ENCODE measurements around the gene DHRS9. TPM values are rescaled to one million over a fixed set of nuclear protein-coding genes. Genes with fewer than 3 reads are reported as not detected.

Gene DHRS9
- total RNA-seq, 2 experiments from 2014 or later: not detected

- no peaks in the 10 kb centered on the region for H3K9me3 Mint-ChIP-seq
- no peaks in the 10 kb centered on the region for H3K27me3 Mint-ChIP-seq
- ChIA-PET CTCF (no interaction called here), POLR2A (no interaction called here)
- H3K27ac Mint-ChIP-seq: no peak overlapping the region
- no peak overlapping the region for H3K4me3 Mint-ChIP-seq
- DNase-seq: no peak
- H3K4me1 Mint-ChIP-seq: no peaks in the 10 kb centered on the region
- H3K36me3 Mint-ChIP-seq (ENCODE audit: low read depth): no peaks in the 10 kb centered on the region
These were observed 67.6 kb downstream of the DHRS9 start for GRCh38 chr2:169136885-169137534.

GRCh38 chr2:169137924-169138323, 68.6 kb downstream of the DHRS9 start:
- H3K27me3 Mint-ChIP-seq: no peaks in the 10 kb centered on the region
- ChIA-PET POLR2A (no interaction called here), CTCF (interaction anchor here (6.6 to 7.4 kb wide), 2 partner anchors 28 to 175 kb away, joined by 65 to 186 read pairs; no protein-coding TSS in a partner anchor)
- no peak overlapping the region for H3K27ac Mint-ChIP-seq
- no peaks in the 10 kb centered on the region for H3K9me3 Mint-ChIP-seq
- H3K36me3 Mint-ChIP-seq (ENCODE audit: low read depth): no peaks in the 10 kb centered on the region
- no peaks in the 10 kb centered on the region for H3K4me1 Mint-ChIP-seq
- no peak for DNase-seq
- no peak overlapping the region for H3K4me3 Mint-ChIP-seq

- H3K27me3 Mint-ChIP-seq: no peaks in the 10 kb centered on the region
- POLR2A ChIA-PET: no interaction called here
- no peaks in the 10 kb centered on the region for H3K9me3 Mint-ChIP-seq
- no peaks in the 10 kb centered on the region for H3K36me3 Mint-ChIP-seq (ENCODE audit: low read depth)
- no peak overlapping the region for H3K4me3 Mint-ChIP-seq
- CTCF ChIA-PET: interaction anchor here (0.7 to 7.4 kb wide), 6 partner anchors 8 to 177 kb away, joined by 3 to 186 read pairs (median 14); no protein-coding TSS in a partner anchor
- DNase-seq: no peak
- H3K27ac Mint-ChIP-seq: no peak overlapping the region
- H3K4me1 Mint-ChIP-seq: no peaks in the 10 kb centered on the region
These were observed 69.8 kb downstream of the DHRS9 start for GRCh38 chr2:169139145-169139544.

GRCh38 chr2:169139993-169140767, 70.8 kb downstream of the DHRS9 start:
- H3K36me3 Mint-ChIP-seq (ENCODE audit: low read depth): no peaks in the 10 kb centered on the region
- CTCF ChIA-PET: interaction anchor here (0.5 to 7.4 kb wide), 9 partner anchors 9 to 663 kb away, joined by 3 to 186 read pairs (median 5); no protein-coding TSS in a partner anchor
- DNase-seq: no peak
- no peak overlapping the region for H3K27ac Mint-ChIP-seq
- H3K27me3 Mint-ChIP-seq: no peaks in the 10 kb centered on the region
- POLR2A ChIA-PET: interaction anchor here (0.9 kb wide), 1 partner anchor 32 kb away, joined by 3 read pairs; no protein-coding TSS in a partner anchor
- H3K4me3 Mint-ChIP-seq: no peak overlapping the region
- no peaks in the 10 kb centered on the region for H3K9me3 Mint-ChIP-seq
- H3K4me1 Mint-ChIP-seq: no peaks in the 10 kb centered on the region

- Mint-ChIP-seq H3K4me1 (no peaks in the 10 kb centered on the region), H3K36me3 (ENCODE audit: low read depth) (no peaks in the 10 kb centered on the region), H3K27ac (no peak overlapping the region), H3K27me3 (no peaks in the 10 kb centered on the region), H3K9me3 (no peaks in the 10 kb centered on the region), H3K4me3 (no peak overlapping the region)
- ChIA-PET CTCF (interaction anchor here (0.8 to 7.4 kb wide), 13 partner anchors 8 to 196 kb away, joined by 3 to 186 read pairs (median 4); no protein-coding TSS in a partner anchor), POLR2A (no interaction called here)
- DNase-seq: peak; percentile 61
These were observed 72.5 kb downstream of the DHRS9 start for GRCh38 chr2:169141713-169142352.

GRCh38 chr2:169143998-169144397, 74.6 kb downstream of the DHRS9 start:
- Mint-ChIP-seq H3K4me3 (no peak overlapping the region), H3K36me3 (ENCODE audit: low read depth) (no peaks in the 10 kb centered on the region)

More at GRCh38 chr2:169143998-169144397, 74.6 kb downstream of the DHRS9 start:
- Mint-ChIP-seq H3K4me1 (no peaks in the 10 kb centered on the region), H3K27me3 (no peaks in the 10 kb centered on the region), H3K27ac (no peak overlapping the region), H3K9me3 (no peaks in the 10 kb centered on the region)
- no peak for DNase-seq
- CTCF ChIA-PET: interaction anchor here (0.8 to 7.4 kb wide), 5 partner anchors 11 to 186 kb away, joined by 3 to 186 read pairs (median 21); no protein-coding TSS in a partner anchor
- POLR2A ChIA-PET: no interaction called here

Other genes with a start within 250 kb of the DHRS9 start
- 10 to 100 TPM; 33.3 to 34.2 TPM for gene SPC25, start 179.1 kb upstream of the DHRS9 start, total RNA-seq
- gene G6PC2, start 168.3 kb upstream of the DHRS9 start, total RNA-seq: not detected
- gene ABCB11, start 38.2 kb upstream of the DHRS9 start, total RNA-seq: not detected

Measured in activated CD4-positive, alpha-beta memory T cell treated with anti-CD3 and anti-CD28 coated beads, Interleukin-2, amount 10 ng/mL, durations not matched to agents 7 days and 5 days (primary cell).